PC-3 (cell line): ENCODE measurements around the gene MRC2.
"Not testable (repeated sequence)": the region's sequence is repeated elsewhere in the genome, so short reads cannot be mapped to it uniquely, and the experiment has no call there.

Source experiments
- CTCF ChIP-seq: fragments of 300-600 bp; sonication (generic); conservative IDR thresholded peaks from 2 replicates; pipeline ENCODE4 v1.5.1; 2017; ENCODE audit warnings: antibody characterized with exemption, low read depth, mild to moderate bottlenecking, low read length
- EZH2 ChIP-seq: fragments of 300-600 bp; sonication (generic); IDR thresholded peaks from one replicate; pipeline ENCODE4 v1.6.1; 2017; ENCODE audit warnings: antibody characterized with exemption, mild to moderate bottlenecking, low read length; ENCODE audit not compliant: unreplicated experiment

GRCh38 chr17:62612289-62612688 is 15.2 kb upstream of the MRC2 start:
- TF ChIP-seq CTCF, EZH2: not testable (repeated sequence)
